Right cardiac atrium (tissue), 5 donors: ENCODE results near the gene NOP10. TPM values are rescaled to one million over a fixed set of nuclear protein-coding genes. Genes with fewer than 3 reads are reported as not detected.

Experiments
- ATAC-seq, 2 donors: fragments of 200-7000 bp; cut with Tn5 transposase; one replicate each; pipeline versions ENCODE4 v1.8.0 to v1.9.1; 2020; ENCODE audit warnings: moderate library complexity in 2 of 2, mild to moderate bottlenecking in 1 of 2
- DNase-seq, 3 donors: peaks; one replicate each; pipeline ENCODE4 v3.0.0-alpha.2; 2020
- H3K27ac ChIP-seq: one replicate; pipeline ENCODE4 v1.5.1; 2013; ENCODE audit warnings: mild to moderate bottlenecking, low read length, control low read depth, moderate library complexity
- H3K27me3 ChIP-seq: one replicate; pipeline ENCODE4 v1.6.1; 2013; ENCODE audit not compliant: control insufficient read depth, insufficient read depth
- H3K4me1 ChIP-seq: one replicate; pipeline ENCODE4 v1.6.1; 2013; ENCODE audit warnings: low read length; ENCODE audit not compliant: control insufficient read depth, insufficient read depth
- H3K4me3 ChIP-seq: one replicate; pipeline ENCODE4 v1.5.1; 2013; ENCODE audit warnings: low read length, control low read depth
- H3K9me3 ChIP-seq: one replicate; pipeline ENCODE4 v1.6.1; 2013; ENCODE audit warnings: low read length; ENCODE audit not compliant: control insufficient read depth
- WGBS: extraction: QIAGEN DNeasy Blood & Tissue Kit; methylation state at CpG from one replicate; pipeline ENCODE4 v1.1.7; 2013; 5-methylcytosine and 5-hydroxymethylcytosine counted together
- intact Hi-C, 4 donors: fragments of 100-400 bp; cut with DNase I; formaldehyde crosslinking; loops; one replicate each; pipeline versions ENCODE4 v1.11.0 to v1.14.0; 2022 to 2023
- microRNA-seq, 2 donors: library from miRNA; unstranded; fragments of <30 nt; microRNA quantifications; one replicate each; pipeline ENCODE4 v1.2.0, GENCODE V29; 2020 to 2021
- polyA plus RNA-seq: library from polyadenylated mRNA; stranded (reverse); fragments of 200-250 nt; gene quantifications from one replicate; pipeline ENCODE4 v1.2.3, GENCODE V29; 2013
- total RNA-seq, 4 donors: library from RNA; stranded (reverse); fragmentation: NEBNext Ultra II Directional; extraction: Animal tissue kit (Norgen Biotek cat#: 25700); gene quantifications; one replicate each; pipeline ENCODE4 v1.2.1, GENCODE V29; 2021
- donor health status: healthy with polysubstance abuse.
- donor health status: DM: no; HTN: yes; CAD: no.
- donor health status: DM: no; HTN: no; CAD: no.
- donor health status: DM: no; HTN: yes; CAD: no; lungs with severe emphysema.
- donor health status: DM: yes; HTN: yes; CAD: no.

NOP10 gene
- total and polyA plus RNA-seq, 5 donors, result 87.2 to 206 (median 109) TPM

DNA sequence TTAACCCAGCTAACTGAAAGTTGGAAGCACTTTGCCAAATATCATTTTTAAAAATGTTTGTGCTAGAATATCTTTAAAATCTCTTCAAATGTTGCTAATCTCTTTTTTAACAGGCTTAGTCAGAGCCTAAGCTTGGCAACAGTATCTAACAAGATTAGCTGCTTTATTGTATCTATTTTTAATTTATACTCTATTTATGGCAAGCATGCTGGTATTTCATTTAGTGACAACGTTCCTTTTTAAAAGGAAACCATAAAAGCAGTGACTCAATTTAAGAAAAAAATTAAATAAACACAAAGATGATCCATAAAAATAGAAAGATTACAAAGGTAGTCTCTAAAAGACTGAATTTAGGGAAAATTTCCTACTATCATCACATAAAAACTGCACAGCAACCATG lies 45.9 kb downstream of the NOP10 start:
- no peak for DNase-seq
- 8% methylated on average over 1 of the region's 1 CpG for WGBS
- intact Hi-C loops, result no loop called here
- no peak for ATAC-seq
- Histone ChIP-seq H3K9me3 (no peaks in the 10 kb centered on the region), H3K4me3 (no peak overlapping the region), H3K4me1 (peaks cover 2% of the 10 kb centered on the region), H3K27me3 (no peaks in the 10 kb centered on the region), H3K27ac (no peak overlapping the region)

- no peaks in the 10 kb centered on the region for H3K27me3 ChIP-seq
- H3K27ac ChIP-seq, result no peak overlapping the region
- ATAC-seq (no peak), DNase-seq (no peak)
- peaks cover 2% of the 10 kb centered on the region for H3K4me1 ChIP-seq
- no peak overlapping the region for H3K4me3 ChIP-seq
- intact Hi-C loops, result no loop called here
- 98% methylated on average over 9 of the region's 9 CpGs for WGBS
- H3K9me3 ChIP-seq, result no peaks in the 10 kb centered on the region
Measured at GRCh38 chr15:34292621-34293020, 50.3 kb downstream of the NOP10 start.

Small RNA genes within 50 kb of the gene (microRNA-seq; reads per million reads assigned to microRNA genes)
- gene MIR1233-1, result 0 reads per million in 2 donors

Other genes with a start within 250 kb of the NOP10 start
- gene EMC7, start 241.3 kb downstream of the NOP10 start, total RNA-seq, result 10 to 100 TPM; 66.0 to 90.0 (median 72.8) TPM
- gene EMC7, start 241.3 kb downstream of the NOP10 start, polyA plus RNA-seq, result 109 TPM
- 1 to 10 TPM; 2.2 to 2.9 (median 2.7) TPM for gene PGBD4, start 241.1 kb downstream of the NOP10 start, total RNA-seq
- 1.5 TPM for gene PGBD4, start 241.1 kb downstream of the NOP10 start, polyA plus RNA-seq
- 10 to 100 TPM; 18.3 to 26.1 (median 21.5) TPM for gene KATNBL1, start 133.0 kb downstream of the NOP10 start, total RNA-seq
- gene KATNBL1, start 133.0 kb downstream of the NOP10 start, polyA plus RNA-seq, result 12.0 TPM
- 10 to 100 TPM; 73.9 to 84.0 (median 83.8) TPM for gene EMC4, start 118.1 kb downstream of the NOP10 start, total RNA-seq
- gene EMC4, start 118.1 kb downstream of the NOP10 start, polyA plus RNA-seq, result 155 TPM
- 10 to 100 TPM; 15.3 to 21.2 (median 17.5) TPM for gene SLC12A6, start 5.4 kb downstream of the NOP10 start, total RNA-seq
- 8.1 TPM for gene SLC12A6, start 5.4 kb downstream of the NOP10 start, polyA plus RNA-seq
- not detected for gene NUTM1, start 179 bp upstream of the NOP10 start, total RNA-seq
- gene NUTM1, start 179 bp upstream of the NOP10 start, polyA plus RNA-seq, result not detected
- 10 to 100 TPM; 24.1 to 44.9 (median 39.7) TPM for gene LPCAT4, start 24.1 kb upstream of the NOP10 start, total RNA-seq
- 36.8 TPM for gene LPCAT4, start 24.1 kb upstream of the NOP10 start, polyA plus RNA-seq
- gene GOLGA8A, start 94.7 kb upstream of the NOP10 start, total RNA-seq, result 10 to 100 TPM; 18.3 to 26.3 (median 23.5) TPM
- gene GOLGA8A, start 94.7 kb upstream of the NOP10 start, polyA plus RNA-seq, result 22.5 TPM
- gene GOLGA8B, start 240.5 kb upstream of the NOP10 start, total RNA-seq, result 10 to 100 TPM; 11.9 to 43.6 (median 24.9) TPM
- 21.0 TPM for gene GOLGA8B, start 240.5 kb upstream of the NOP10 start, polyA plus RNA-seq